ENCODE results near the gene NFATC2IP. TPM values are rescaled to one million over a fixed set of nuclear protein-coding genes. Genes with fewer than 3 reads are reported as not detected.
A peak's percentile ranks its signal among the peaks of the same experiment; 100 is the strongest.

Gene NFATC2IP
- total and polyA plus RNA-seq, 2 experiments from 2014 or later = 11.4 to 16.8 TPM

- TF ChIP-seq EZH2phosphoT487 (IDR thresholded peaks at IDR 0.05; ENCODE audit: insufficient read depth, low read depth) (no peak), EZH2 (IDR thresholded peaks at IDR 0.05; ENCODE audit: insufficient read depth, poor library complexity, severe bottlenecking) (no peak)
- Histone ChIP-seq H3F3A (ENCODE audit: insufficient read depth) (no peaks in the 10 kb centered on the region), H3K9me3 (ENCODE audit: low read depth) (no peaks in the 10 kb centered on the region), H3K9me2 (ENCODE audit: insufficient read depth) (no peaks in the 10 kb centered on the region), H4K20me1 (ENCODE audit: insufficient read depth) (no peaks in the 10 kb centered on the region), H3K4me1 (ENCODE audit: insufficient read depth) (no peaks in the 10 kb centered on the region), H3K4me2 (ENCODE audit: unreplicated experiment) (no peak overlapping the region), H3K27me3 (replicated peaks; ENCODE audit: insufficient read depth) (no peaks in the 10 kb centered on the region), H3K27ac (no peak overlapping the region), H3K79me2 (ENCODE audit: insufficient read depth) (no peaks in the 10 kb centered on the region), H3K9ac (no peak overlapping the region), H3K4me3 (no peak overlapping the region), H2AFZ (no peak overlapping the region), H3K36me3 (ENCODE audit: low read depth) (no peaks in the 10 kb centered on the region)
- 81 to 82% methylated on average over 13 to 20 of the region's 20 CpGs for whole genome bisulfite sequencing, 2 experiments (ENCODE audit: low coverage in 1 of 2, low lambda C conversion rate in 2 of 2, missing lambda C conversion rate in 2 of 2)
- in situ Hi-C loops (cut with MboI) = loop anchor here (25.0 kb wide), 1 partner anchor 395 kb away; the partner anchor contains the start of gene NUPR1
- no peak for DNase-seq
Observed at GRCh38 chr16:28932339-28933141, 18.2 kb upstream of the NFATC2IP start.

- Histone ChIP-seq H3K9me3 (ENCODE audit: low read depth) (no peaks in the 10 kb centered on the region), H2AFZ (no peak overlapping the region), H3K9ac (no peak overlapping the region), H3K4me3 (no peak overlapping the region), H3K79me2 (ENCODE audit: insufficient read depth) (no peaks in the 10 kb centered on the region), H3K4me1 (ENCODE audit: insufficient read depth) (no peaks in the 10 kb centered on the region), H4K20me1 (ENCODE audit: insufficient read depth) (no peaks in the 10 kb centered on the region), H3K9me2 (ENCODE audit: insufficient read depth) (no peaks in the 10 kb centered on the region), H3F3A (ENCODE audit: insufficient read depth) (no peaks in the 10 kb centered on the region), H3K27me3 (replicated peaks; ENCODE audit: insufficient read depth) (no peaks in the 10 kb centered on the region), H3K4me2 (ENCODE audit: unreplicated experiment) (no peak overlapping the region), H3K27ac (no peak overlapping the region), H3K36me3 (ENCODE audit: low read depth) (no peaks in the 10 kb centered on the region)
- DNase-seq = no peak
- in situ Hi-C loops (cut with MboI) = loop anchor here (25.0 kb wide), 1 partner anchor 396 kb away; the partner anchor contains the start of gene NUPR1
- 52 to 56% methylated on average over 8 of the region's 8 CpGs for WGBS, 2 experiments (ENCODE audit: low coverage in 1 of 2, low lambda C conversion rate in 2 of 2, missing lambda C conversion rate in 2 of 2)
- TF ChIP-seq EZH2 (IDR thresholded peaks at IDR 0.05; ENCODE audit: insufficient read depth, poor library complexity, severe bottlenecking) = no peak
- no peak for TF ChIP-seq EZH2phosphoT487 (IDR thresholded peaks at IDR 0.05; ENCODE audit: insufficient read depth, low read depth)
Observed at GRCh38 chr16:28933171-28933570, 17.6 kb upstream of the NFATC2IP start.

GRCh38 chr16:28935346-28935745 is 15.4 kb upstream of the NFATC2IP start:
- Histone ChIP-seq H3K4me3 (no peak overlapping the region), H3K27ac (no peak overlapping the region), H3K27me3 (replicated peaks; ENCODE audit: insufficient read depth) (no peaks in the 10 kb centered on the region), H3F3A (ENCODE audit: insufficient read depth) (no peaks in the 10 kb centered on the region), H3K4me1 (ENCODE audit: insufficient read depth) (no peaks in the 10 kb centered on the region), H2AFZ (no peak overlapping the region), H3K79me2 (ENCODE audit: insufficient read depth) (no peaks in the 10 kb centered on the region), H3K36me3 (ENCODE audit: low read depth) (no peaks in the 10 kb centered on the region), H3K9me2 (ENCODE audit: insufficient read depth) (no peaks in the 10 kb centered on the region), H3K9ac (no peak overlapping the region), H3K4me2 (ENCODE audit: unreplicated experiment) (no peak overlapping the region), H4K20me1 (ENCODE audit: insufficient read depth) (no peaks in the 10 kb centered on the region), H3K9me3 (ENCODE audit: low read depth) (no peaks in the 10 kb centered on the region)
- DNase-seq = peak; percentile 24
- in situ Hi-C loops (cut with MboI) = loop anchor here (25.0 kb wide), 1 partner anchor 398 kb away; the partner anchor contains the start of gene NUPR1
- 95 to 96% methylated on average over 4 of the region's 4 CpGs for WGBS, 2 experiments (ENCODE audit: low coverage in 1 of 2, low lambda C conversion rate in 2 of 2, missing lambda C conversion rate in 2 of 2)
- TF ChIP-seq EZH2phosphoT487 (IDR thresholded peaks at IDR 0.05; ENCODE audit: insufficient read depth, low read depth) (no peak), EZH2 (IDR thresholded peaks at IDR 0.05; ENCODE audit: insufficient read depth, poor library complexity, severe bottlenecking) (no peak)

DNA sequence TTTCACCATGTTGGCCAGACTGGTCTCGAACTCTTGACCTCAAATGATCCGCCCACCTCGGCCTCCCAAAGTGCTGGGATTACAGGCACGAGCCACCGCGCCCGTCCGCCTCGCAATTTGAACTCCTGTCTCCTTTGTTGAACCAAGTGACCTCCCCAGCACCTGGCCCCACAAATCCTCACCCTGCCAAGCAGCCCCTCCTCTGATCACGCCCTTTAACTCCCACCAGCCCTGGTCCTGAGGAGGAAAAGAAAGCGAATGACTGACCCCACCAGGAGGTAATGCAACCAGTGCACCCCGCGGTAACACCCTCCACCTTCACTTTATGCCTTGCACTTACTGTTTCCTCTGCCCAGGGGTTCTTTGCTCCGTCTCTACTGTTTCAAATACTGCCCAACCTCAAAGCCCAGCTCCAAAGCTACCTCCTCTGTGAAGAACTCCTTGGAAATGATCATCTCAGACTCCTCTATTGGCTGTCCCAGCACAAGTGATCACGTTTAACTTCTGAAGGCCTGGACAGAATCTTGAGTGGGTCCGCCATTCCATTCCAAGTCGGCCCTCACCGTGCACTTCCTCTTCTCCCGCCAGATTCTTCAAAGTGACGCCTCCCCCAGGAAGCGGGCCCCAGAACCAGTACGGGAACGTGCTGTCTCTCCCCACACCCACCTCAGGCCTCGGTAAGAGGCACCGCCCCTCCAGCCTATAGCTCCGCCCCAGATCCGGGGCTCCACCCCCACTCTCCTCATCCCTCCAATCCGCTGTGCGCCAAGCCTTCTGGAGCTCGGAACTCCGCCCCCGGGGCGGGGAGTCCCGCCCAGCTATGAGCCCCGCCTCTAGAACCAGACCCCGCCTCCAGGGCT is 14.6 kb upstream of the NFATC2IP start:
- no peak for TF ChIP-seq EZH2 (IDR thresholded peaks at IDR 0.05; ENCODE audit: insufficient read depth, poor library complexity, severe bottlenecking)
- no peak for TF ChIP-seq EZH2phosphoT487 (IDR thresholded peaks at IDR 0.05; ENCODE audit: insufficient read depth, low read depth)
- H3K4me2 ChIP-seq (ENCODE audit: unreplicated experiment) = no peak overlapping the region
- in situ Hi-C loops (cut with MboI) = loop anchor here (25.0 kb wide), 1 partner anchor 399 kb away; the partner anchor contains the start of gene NUPR1
- H3K9me2 ChIP-seq (ENCODE audit: insufficient read depth) = no peaks in the 10 kb centered on the region
- H3K79me2 ChIP-seq (ENCODE audit: insufficient read depth) = no peaks in the 10 kb centered on the region
- no peak overlapping the region for H3K27ac ChIP-seq
- H3K27me3 ChIP-seq (replicated peaks; ENCODE audit: insufficient read depth) = no peaks in the 10 kb centered on the region
- no peaks in the 10 kb centered on the region for H3K4me1 ChIP-seq (ENCODE audit: insufficient read depth)
- H2AFZ ChIP-seq = no peak overlapping the region
- 36 to 41% methylated on average over 29 to 36 of the region's 36 CpGs for WGBS, 2 experiments (ENCODE audit: low coverage in 1 of 2, low lambda C conversion rate in 2 of 2, missing lambda C conversion rate in 2 of 2)
- H4K20me1 ChIP-seq (ENCODE audit: insufficient read depth) = no peaks in the 10 kb centered on the region
- H3K9me3 ChIP-seq (ENCODE audit: low read depth) = no peaks in the 10 kb centered on the region
- H3K9ac ChIP-seq = no peak overlapping the region
- H3K4me3 ChIP-seq = no peak overlapping the region
- no peaks in the 10 kb centered on the region for H3F3A ChIP-seq (ENCODE audit: insufficient read depth)
- peak; percentile 76 for DNase-seq
- H3K36me3 ChIP-seq (ENCODE audit: low read depth) = no peaks in the 10 kb centered on the region

All from GM23248 (cell line).